ENCODE results near the gene KIAA1217. TPM values are rescaled to one million over a fixed set of nuclear protein-coding genes. Genes with fewer than 3 reads are reported as not detected.
A peak's percentile ranks its signal among the peaks of the same experiment; 100 is the strongest.

KIAA1217 gene
- total RNA-seq, 2 donors from 2014 or later = 69.2 to 78.4 TPM

DNA sequence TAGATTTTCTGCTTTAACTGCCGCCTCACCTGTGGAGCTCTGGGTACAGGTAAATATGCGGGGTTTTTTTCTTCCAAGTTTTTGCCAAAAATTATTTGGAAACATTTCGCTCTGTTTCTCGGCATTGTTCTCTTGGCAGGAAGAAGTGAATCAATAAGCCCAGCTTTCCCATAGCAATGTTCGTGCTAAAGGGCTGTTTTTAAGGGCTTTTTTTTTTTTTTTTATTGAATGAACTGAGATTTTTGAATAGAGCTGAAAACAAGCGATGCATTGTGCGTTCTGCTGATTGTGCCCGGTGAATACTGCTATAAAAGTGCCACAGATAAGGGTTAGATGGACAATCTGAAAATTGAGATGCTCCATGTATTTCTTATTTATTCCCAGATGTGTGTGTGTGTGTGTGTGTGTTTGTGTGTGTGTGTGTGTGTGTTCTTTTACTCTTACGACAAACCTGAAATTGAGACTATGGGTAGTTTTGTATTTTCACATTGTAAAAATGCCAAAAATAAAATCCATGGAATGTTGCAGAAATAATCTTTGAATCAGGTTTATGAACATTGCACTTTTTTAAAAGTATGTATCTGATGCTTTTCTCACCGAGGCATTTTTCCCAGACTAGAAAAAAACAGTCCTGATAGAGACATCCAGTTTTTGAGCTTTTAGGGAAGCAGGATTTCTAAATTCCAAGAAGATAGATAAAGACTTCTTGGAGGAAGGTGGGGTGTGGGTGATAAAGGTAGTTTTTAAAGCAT, 30.5 kb downstream of the KIAA1217 start:
- peak; percentile 58 for ATAC-seq
- no peak for DNase-seq
- intact Hi-C loops (cut with DNase I, micrococcal nuclease) = no loop called here

DNA sequence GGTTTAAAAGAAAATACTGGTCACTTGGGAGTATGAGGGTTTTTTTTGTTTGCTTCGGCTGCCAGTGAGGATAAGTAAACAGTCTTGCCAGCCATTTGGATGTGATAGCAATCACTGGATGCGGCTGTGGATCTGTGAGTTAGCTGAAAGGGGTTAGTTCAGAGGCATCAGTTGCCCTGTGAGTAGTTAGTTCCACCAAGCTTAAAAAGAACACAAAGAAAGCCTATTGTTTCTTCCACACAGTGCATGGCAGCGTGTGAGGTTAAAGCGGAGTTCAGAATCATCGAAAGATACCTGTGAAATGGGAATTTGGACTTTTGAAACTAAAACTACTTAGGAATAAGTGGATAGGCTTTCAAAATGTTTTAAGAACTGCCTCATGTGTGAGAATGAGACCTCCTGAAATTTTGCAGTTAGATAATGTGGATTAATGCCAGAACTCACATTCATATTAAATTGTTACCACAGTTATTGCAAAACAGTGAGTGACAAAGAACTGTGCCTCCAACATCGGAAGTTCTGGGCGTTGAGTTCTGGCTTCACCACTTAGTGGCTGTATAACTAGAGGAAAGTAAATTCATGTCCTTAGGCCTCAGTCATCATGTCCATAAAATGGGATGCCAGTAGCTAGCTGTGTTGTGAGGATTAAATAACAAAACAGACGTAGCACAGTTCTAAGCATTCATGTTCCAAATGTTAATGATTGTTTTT, 31.3 kb downstream of the KIAA1217 start:
- intact Hi-C loops (cut with DNase I, micrococcal nuclease) = no loop called here
- DNase-seq = no peak
- peak; percentile 11 for ATAC-seq

DNA sequence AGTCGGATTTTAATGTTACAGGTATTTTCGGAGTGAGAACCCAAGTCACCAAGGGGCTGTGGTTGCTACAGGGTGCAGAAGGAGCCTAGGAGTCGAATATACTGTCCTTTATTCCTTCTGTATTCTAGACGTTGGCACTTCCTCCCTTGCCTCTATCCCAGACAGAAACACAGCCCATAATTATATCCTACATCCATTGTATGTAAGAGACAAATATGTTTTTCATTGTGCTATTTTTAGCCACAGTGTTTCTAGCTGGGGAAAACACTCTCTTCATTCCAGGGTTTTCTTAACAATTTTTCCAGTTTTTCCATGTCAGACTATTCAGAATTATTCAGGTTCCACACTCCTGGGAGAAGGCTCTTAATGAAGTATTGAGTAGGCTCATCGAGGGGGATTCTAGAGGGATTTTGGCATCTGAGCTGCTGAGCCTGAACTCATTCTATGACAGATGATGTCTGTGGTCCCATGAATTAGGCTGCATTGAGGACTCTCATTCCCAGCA, 32.6 kb downstream of the KIAA1217 start:
- intact Hi-C loops (cut with DNase I, micrococcal nuclease) = no loop called here
- DNase-seq = no peak
- ATAC-seq = no peak

DNA sequence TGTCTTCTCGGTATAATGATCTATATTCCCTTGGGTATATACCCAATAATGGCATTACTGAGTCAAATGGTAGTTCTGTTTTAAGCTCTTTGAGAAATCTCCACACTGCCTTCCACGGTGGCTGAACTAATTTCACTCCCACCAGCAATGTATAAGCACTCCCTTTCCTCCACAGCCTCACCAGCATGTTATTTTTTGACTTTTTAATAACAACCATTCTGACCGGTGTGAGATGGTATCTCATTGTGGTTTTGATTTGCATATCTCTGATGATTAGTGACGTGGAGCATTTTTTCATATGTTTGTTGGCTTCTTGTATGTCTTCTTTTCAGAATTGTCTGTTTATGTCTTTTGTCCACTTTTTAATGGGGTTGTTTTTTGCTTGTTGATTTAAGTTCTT, 33.6 kb downstream of the KIAA1217 start:
- intact Hi-C loops (cut with DNase I, micrococcal nuclease) = no loop called here
- ATAC-seq (no peak), DNase-seq (no peak)

DNA sequence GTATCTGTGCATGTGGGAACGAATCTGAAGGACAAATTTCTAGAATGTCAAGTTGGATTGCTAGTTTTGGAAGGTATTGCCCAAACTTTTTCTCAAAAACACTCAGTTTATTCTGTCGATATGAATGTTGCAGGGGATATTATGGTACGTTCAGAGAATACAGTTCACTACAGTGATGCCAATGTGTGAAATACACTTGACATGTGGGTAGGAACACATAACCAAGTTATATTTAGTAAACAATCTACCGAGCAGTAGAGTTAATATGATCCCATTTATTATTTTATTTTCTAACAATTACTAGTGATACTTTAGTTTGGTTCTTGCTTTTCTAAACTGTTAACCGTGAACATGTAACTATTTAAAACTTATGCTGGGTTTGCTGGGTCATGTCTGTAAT, 37.4 kb downstream of the KIAA1217 start:
- ATAC-seq = no peak
- no peak for DNase-seq
- intact Hi-C loops (cut with DNase I, micrococcal nuclease) = no loop called here

DNA sequence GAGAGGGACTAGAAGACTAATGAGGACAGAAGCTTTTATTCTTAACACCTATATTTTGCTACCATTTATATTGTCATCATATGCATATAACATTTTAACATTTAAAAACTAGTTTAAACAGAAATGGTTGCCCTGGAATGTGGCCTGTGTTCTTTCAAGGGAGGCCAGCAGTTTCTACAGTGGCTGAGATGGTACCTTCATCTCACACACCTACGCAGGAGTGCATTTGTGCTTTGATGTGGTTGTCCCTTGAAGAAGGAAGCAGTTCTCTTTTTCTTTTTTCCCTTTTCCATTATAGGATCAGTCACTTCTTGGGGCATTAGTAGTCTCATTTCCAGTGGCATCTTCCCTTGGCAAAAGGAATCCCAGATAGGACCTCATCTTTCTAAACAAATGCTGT, 38.9 kb downstream of the KIAA1217 start:
- ATAC-seq (no peak), DNase-seq (no peak)
- intact Hi-C loops (cut with DNase I, micrococcal nuclease) = no loop called here

DNA sequence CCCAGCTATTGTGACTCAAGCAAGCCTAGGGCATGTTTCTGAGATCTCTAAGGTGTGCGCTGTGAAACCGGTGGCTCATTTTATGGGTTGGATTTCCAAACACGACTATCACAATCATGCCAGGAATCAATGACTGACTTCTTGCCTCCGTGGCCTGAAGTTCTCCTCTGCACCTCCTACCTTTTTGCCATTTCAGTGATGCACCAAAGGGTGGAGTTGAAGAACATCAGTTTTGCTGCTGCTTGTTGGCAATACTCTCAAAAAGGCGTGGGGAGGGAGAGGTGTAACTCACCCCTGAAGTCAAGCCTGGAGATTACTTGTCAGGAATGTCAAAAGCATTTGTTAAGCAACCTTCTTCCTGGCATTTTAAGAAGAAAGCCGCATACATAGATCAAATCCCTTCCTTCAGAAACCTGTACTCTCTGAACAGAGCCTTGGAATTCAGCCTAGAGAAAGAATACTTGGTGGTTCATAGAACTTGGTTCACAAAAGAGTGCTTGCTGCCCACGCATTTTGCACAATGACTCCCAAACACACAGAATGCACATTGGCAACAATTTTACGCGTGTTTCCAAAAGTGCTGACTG, 41.0 kb downstream of the KIAA1217 start:
- intact Hi-C loops (cut with DNase I, micrococcal nuclease) = no loop called here
- ATAC-seq (no peak), DNase-seq (no peak)

DNA sequence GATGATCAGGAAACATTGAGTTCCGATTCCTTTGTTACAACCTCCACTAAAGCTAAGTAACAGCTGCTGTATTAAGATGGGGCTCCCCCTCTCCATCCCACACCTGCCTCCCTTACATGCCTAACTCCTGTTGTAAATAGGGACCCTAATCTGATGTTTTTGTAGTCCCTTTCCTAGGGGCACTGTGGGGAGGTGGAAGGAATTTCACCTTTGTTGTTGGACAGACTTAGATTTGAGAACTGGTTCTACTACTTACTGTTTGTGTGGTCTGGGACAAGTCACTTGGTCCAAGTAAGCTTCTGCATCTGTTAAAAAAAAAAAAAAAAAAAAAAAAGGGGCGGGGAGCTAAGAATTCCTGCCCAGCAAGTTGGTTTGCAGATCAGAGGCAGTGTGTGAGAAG, 42.6 kb downstream of the KIAA1217 start:
- no peak for ATAC-seq
- intact Hi-C loops (cut with DNase I, micrococcal nuclease) = no loop called here
- DNase-seq = no peak

DNA sequence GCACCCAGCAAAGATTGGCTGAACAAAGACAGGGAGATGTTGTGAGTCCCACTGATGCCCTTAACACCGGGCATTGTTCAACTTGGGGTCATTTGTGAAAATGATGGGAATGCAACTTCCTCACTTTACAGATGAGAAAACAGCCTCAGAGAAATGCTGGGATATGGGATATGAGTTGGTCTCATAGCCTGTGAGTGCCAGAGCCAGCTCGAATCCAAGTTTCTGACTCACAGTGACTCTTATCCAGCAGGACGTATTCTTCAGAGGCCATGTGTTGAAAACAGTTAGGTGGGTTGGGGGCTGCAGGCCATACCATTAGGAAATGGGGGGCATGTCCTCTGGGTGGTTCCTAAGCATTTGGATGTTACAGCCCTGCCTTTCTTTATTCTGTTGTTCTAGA, 45.2 kb downstream of the KIAA1217 start:
- intact Hi-C loops (cut with DNase I, micrococcal nuclease) = no loop called here

DNA sequence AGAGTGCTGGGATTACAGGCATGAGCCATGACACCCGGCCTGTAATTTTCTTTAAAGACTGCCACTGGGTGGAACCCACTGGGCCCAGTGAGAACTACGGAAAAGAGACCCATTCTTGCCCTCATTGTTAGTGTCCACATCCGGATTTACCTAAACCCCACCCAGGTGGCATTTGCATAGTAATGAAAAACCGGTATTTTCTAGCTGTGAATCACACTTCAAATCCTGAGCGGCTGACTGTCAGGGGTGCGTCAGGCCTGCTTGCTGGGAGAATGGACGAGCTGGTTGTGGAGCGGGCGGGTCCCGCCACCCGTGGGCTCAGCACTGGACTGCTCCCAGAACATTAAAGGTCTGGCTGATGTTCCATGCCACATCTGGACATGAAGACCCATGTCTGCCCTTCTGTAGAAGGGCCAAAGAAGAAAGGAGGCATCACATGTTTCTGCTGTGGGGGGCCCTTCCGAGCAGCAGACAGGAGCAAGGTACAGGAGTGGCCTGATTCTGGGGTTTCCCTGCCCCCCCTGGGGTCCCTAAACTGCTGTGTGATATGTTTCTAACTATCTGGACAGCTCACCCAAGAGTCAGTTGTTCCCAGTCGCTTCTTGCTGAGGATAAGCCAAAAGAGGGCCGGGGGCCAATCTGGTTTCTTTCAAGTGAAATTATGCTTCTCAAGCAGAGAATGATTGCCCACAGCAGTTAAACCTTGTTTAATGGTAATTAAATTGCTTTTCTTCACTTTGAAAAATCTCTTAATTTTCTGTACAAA, 46.4 kb downstream of the KIAA1217 start:
- peak; percentile 45 for ATAC-seq

More for the DNA sequence above, 45.2 kb downstream of the KIAA1217 start:
- ATAC-seq (no peak), DNase-seq (no peak)

DNA sequence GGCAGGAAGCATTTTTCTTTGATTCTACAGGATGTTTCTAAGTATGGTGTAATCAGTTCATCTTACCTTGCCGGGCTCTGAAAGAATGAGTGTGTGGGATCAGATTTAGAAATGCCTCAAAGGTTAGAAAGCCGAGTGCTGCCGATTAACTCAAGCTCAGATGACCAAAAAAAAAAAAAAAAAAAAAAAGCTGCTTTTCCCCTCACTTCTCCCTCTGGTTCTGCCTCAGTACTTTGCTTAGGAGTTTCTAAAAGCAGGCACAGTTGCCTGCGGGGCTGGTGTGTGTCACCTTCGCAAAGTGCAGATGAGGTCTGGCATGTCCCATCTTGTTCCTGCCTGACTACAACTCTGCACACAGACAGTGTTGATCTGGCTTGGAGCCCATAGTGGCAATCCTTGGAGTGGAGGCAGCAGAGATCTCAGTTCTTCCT, 47.0 kb downstream of the KIAA1217 start:
- intact Hi-C loops (cut with DNase I, micrococcal nuclease) = no loop called here
- DNase-seq = no peak
- no peak for ATAC-seq

More for the DNA sequence above, 46.4 kb downstream of the KIAA1217 start:
- no peak for DNase-seq
- intact Hi-C loops (cut with DNase I, micrococcal nuclease) = no loop called here

DNA sequence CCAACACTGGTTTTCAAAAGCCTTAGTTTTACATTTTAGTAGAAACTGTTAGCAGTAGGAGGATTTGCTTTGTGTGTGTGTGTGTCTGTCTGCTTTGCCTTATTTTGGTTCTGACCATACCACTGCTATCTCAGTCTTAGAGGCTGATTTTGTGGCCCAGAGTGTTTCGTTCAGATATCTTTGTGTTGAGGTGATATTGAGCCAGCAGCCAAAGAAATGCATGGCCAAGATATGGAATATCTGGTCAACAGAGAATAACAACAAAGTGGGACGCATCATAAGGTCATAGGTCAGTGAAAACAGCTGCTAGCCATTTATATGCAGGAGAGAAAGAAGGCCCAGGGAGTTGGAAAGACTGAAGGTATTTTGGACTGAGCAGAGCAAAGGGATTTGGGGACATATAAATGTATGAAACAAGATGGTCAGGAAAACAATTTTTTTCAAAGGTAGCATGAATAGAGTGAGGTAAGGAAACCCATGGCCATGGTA, 47.7 kb downstream of the KIAA1217 start:
- DNase-seq (no peak), ATAC-seq (no peak)
- intact Hi-C loops (cut with DNase I, micrococcal nuclease) = no loop called here

DNA sequence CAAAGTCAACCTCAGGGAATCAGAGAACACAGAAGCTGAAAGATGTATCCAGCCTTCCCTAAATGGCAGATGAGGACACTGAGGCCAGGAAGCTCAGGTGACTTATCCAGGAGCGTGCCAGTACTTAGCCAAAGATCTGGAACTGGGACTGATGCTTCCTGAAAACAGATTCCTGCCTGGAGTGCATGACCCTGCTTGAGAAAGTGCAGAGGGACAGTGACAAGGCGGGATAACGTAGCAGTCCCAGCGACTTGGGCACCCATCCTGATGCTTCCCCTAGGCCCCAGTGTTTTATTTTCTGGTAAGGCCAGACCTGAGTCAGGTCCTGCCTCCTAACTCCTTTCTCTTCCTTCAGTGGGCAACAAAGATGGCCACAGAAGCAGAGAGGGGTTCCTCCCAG, 48.6 kb downstream of the KIAA1217 start:
- DNase-seq = no peak
- no peak for ATAC-seq
- intact Hi-C loops (cut with DNase I, micrococcal nuclease) = no loop called here

DNA sequence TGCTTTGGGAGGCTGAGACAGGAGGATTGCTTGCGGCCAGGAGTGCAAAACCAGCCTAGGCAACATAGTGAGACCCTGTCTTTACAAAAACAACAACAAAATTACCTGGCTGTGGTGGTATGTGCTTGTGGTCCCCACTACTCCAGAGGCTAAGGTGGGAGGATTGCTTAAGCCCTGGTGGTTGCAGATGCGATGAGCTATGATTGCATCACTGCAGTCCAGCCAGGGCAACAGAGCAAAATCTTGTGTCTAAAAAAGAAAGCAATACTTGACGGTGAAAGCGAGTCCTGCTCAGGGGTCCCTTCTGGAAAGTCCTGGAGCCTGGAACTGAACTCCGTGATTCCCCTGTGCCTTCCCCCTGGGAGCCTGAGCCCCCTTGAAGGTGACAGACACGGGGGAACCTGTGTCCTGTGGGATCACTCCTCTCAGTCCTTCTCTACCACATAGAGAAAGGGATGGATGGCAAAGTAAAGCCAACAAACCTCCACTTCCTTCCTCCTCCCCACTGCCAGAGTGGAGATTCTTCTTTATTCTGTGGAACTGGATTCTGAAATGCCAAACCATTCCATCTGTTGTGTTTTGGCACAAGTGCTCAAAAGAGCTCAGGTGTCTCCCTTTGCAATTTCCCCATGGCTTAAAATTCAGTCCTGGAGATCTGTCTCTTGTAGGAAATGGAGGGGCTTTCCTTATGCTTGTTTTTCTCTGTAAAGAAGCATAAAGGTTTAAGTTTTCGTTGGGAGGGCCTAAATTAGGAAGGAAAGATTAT, 50.6 kb downstream of the KIAA1217 start:
- no peak for DNase-seq
- ATAC-seq = no peak
- intact Hi-C loops (cut with DNase I, micrococcal nuclease) = no loop called here

DNA sequence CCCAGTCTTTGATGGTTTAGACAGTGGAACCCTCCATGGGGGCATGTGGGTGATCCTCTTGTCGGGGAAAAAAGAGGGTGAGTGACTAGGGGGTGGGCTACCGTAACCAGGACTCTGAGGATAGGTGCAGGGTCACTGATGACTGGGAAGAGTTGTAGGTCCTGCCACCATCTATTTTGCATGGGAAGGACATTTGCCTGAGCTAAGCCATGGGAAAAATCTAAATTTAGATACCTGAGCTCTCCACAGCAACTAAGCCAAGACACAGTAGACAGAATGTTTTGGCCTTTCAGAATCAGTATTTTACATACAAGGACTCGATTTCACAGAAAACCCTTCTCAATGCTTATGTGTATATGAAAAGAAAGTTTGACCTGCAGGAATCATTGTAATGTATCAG, 52.7 kb downstream of the KIAA1217 start:
- DNase-seq = no peak
- intact Hi-C loops (cut with DNase I, micrococcal nuclease) = no loop called here
- no peak for ATAC-seq

DNA sequence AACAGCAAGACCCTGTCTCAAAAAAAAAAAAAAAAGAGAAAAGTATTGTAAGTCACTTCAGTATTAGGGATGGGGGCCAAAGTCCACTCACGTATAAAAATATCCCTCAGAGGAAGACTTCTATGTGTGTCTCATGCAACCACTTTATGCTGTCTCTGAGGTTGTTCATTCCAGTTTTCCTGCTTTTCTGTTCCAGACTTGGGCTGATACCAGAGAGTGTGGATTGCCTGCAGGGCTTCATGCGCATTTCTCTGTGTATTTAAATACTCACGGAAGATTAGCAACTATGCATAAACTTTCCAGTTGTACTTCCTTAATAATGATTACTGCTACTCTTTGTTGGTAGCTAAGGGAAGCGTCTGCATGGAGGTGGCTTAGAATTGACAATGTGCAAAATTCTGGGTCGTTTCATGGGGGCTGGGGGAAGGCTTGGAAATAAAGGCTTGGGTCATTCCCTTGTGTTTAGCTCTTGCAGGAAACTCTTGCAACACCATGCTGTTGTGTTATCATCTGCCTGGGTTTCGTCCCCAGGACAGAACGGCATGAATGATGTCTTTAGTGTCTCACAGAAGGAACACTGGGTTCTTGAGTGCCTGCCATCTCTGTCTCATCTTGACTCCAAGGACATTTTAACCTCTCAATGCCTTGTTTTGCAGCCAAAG, 54.1 kb downstream of the KIAA1217 start:
- DNase-seq (no peak), ATAC-seq (no peak)
- intact Hi-C loops (cut with DNase I, micrococcal nuclease) = no loop called here

DNA sequence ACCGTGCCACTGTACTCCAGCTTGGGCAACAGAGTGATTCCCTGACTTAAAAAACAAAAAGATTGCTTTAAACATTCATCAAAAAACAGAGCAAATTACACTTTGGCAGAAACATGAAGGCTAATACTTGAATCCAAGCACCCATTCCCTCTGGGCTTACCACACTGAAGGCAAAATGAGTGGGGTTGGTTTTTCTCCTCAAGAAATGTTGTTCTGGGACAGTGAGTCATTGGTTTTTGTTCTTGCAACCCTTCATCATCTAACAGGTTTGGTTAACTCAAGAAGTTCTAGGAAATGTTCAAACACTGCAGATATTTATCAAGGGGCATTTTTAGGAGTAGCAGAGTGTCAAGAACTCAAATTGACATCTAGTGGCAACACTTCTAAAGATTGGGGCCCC, 60.5 kb downstream of the KIAA1217 start:
- DNase-seq = no peak
- intact Hi-C loops (cut with DNase I, micrococcal nuclease) = no loop called here
- ATAC-seq = no peak

DNA sequence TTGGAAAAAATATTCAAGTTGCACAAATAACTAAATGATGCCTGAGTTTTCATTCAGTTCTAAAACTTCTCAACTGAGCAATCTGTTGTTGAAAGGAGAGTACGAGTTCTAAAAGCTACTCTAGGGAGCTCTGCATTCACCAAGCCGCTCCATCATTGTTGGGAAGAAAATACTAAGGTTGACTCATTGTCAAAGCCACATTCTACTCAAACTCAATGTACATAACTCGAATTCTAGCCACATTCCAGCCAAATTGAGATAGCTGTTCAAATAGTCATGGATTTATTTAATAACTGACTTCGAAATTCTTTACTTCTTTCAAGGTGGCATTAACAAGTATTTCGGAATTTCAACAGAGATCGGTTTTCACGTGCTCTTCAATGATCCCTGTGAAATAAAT, 63.4 kb downstream of the KIAA1217 start:
- intact Hi-C loops (cut with DNase I, micrococcal nuclease) = no loop called here
- no peak for DNase-seq
- ATAC-seq = no peak
